K562 (cell line): ENCODE measurements around the gene TIMP1. TPM values are rescaled to one million over a fixed set of nuclear protein-coding genes. Genes with fewer than 3 reads are reported as not detected.

Experiments
- DDX20 ChIP-seq: fragments of 450-650 bp; IDR thresholded peaks from 2 replicates; pipeline ENCODE4 v1.6.1; 2016; ENCODE audit warnings: missing genetic modification characterization, low read depth, mild to moderate bottlenecking, missing compliant biosample characterization, moderate library complexity
- FOXP4 ChIP-seq: sonication (generic); formaldehyde crosslinking; IDR thresholded peaks from 2 replicates; pipeline ENCODE4 v1.8.0; 2022; ENCODE audit warnings: mild to moderate bottlenecking, missing genetic modification reagents, borderline replicate concordance
- HDAC6 ChIP-seq: IDR thresholded peaks from 2 replicates; pipeline ENCODE4 v1.6.1; 2012; ENCODE audit warnings: low read depth, mild to moderate bottlenecking, control low read depth, inconsistent platforms, low read length, moderate library complexity
- OTX1 ChIP-seq: fragments of 450-650 bp; formaldehyde crosslinking; IDR thresholded peaks from 2 replicates; pipeline ENCODE4 v1.4.0; 2022; ENCODE audit warnings: mild to moderate bottlenecking
- RBFOX2 ChIP-seq: fragments of 200-400 bp; formaldehyde crosslinking; IDR thresholded peaks from 2 replicates; pipeline ENCODE4 v1.6.1; 2017; ENCODE audit warnings: low read depth, mild to moderate bottlenecking, low read length, moderate library complexity
- SNIP1 ChIP-seq: fragments of 450-650 bp; IDR thresholded peaks from 2 replicates; pipeline ENCODE4 v1.7.1; 2017; ENCODE audit warnings: low read depth, mild to moderate bottlenecking
- SP2 ChIP-seq: IDR thresholded peaks from 2 replicates; pipeline ENCODE4 v1.6.1; 2011; ENCODE audit warnings: mild to moderate bottlenecking, low read depth, low read length, moderate library complexity; ENCODE audit not compliant: poor library complexity, severe bottlenecking; ENCODE audit errors: extremely low read depth
- ZBTB40 ChIP-seq, 2 experiments: fragments of 450-650 bp in 1 of 2; sonication (generic) in 1 of 2; formaldehyde crosslinking in 1 of 2; IDR thresholded peaks; 2 replicates each; pipeline versions ENCODE4 v1.7.1 to v1.9.0; 2016 to 2022; ENCODE audit warnings: inconsistent platforms in 1 of 2, mild to moderate bottlenecking in 1 of 2, missing genetic modification reagents in 1 of 2
- ZBTB9 ChIP-seq: fragments of 450-650 bp; formaldehyde crosslinking; IDR thresholded peaks from 2 replicates; pipeline ENCODE4 v1.4.0; 2020; ENCODE audit warnings: mild to moderate bottlenecking, moderate library complexity
- ZNF277 ChIP-seq: fragments of 250-450 bp; sonication (Bioruptor Pico); IDR thresholded peaks from 2 replicates; pipeline ENCODE4 v1.8.0; 2022; ENCODE audit warnings: inconsistent platforms, mild to moderate bottlenecking, moderate library complexity, borderline replicate concordance
- ZNF79 ChIP-seq: fragments of 250-450 bp; sonication (Bioruptor Pico); IDR thresholded peaks from 2 replicates; pipeline ENCODE4 v1.4.0; 2020; ENCODE audit warnings: low read depth, mild to moderate bottlenecking, moderate library complexity
- polyA plus RNA-seq, 8 experiments: library from polyadenylated mRNA; depleted of rRNA in 4 of 8; stranded (reverse) in 5 of 8; unstranded in 3 of 8; fragments of >200 nt; fragmentation: Nextera tagmentation in 2 of 8; fragmentation: Illumina TruSeq in 1 of 8; extraction: Ambion mirVana in 2 of 8; extraction: Trizol in 1 of 8; gene quantifications; 2 replicates each; pipeline versions ENCODE4 v1.2.1 to v1.2.3, GENCODE V29; 2011 to 2014; ENCODE audit warnings: inconsistent platforms in 1 of 8, missing spikeins in 1 of 8
- total RNA-seq, 7 experiments: library from RNA; depleted of rRNA in 6 of 7; stranded (reverse); fragments of >200 nt in 6 of 7; fragmentation: Illumina TruSeq in 2 of 7; extraction: Trizol in 2 of 7; gene quantifications; 2 replicates each; pipeline versions ENCODE4 v1.2.1 to v1.2.3, GENCODE V29; 2011 to 2021; ENCODE audit warnings: low replicate concordance in 1 of 7

The TIMP1 gene
- total and polyA plus RNA-seq, 9 of the 15 experiments (the other 6 are each of a cell fraction or from before 2014, with no cell fraction given): 115 to 699 (median 273) TPM

- TF ChIP-seq ZBTB9: no peak
- TF ChIP-seq DDX20 (tag): no peak
- TF ChIP-seq RBFOX2: peak; percentile 94
- no peak for TF ChIP-seq SP2
- TF ChIP-seq OTX1 (CRISPR knock-in tag): no peak
- TF ChIP-seq HDAC6: no peak
- no peak for TF ChIP-seq ZNF79
- no peak for TF ChIP-seq FOXP4 (CRISPR knock-in tag)
- TF ChIP-seq ZNF277: no peak
- TF ChIP-seq SNIP1: no peak
- no peak for TF ChIP-seq ZBTB40 (IDR thresholded peaks at IDR 0.05)
- no peak for TF ChIP-seq ZBTB40 (CRISPR knock-in tag; IDR thresholded peaks at IDR 0.05)
These were observed at the start of gene TIMP1 (continued) for GRCh38 chrX:47581731-47582647.
